ENCODE results near the gene LINGO3. TPM values are rescaled to one million over a fixed set of nuclear protein-coding genes. Genes with fewer than 3 reads are reported as not detected.

LINGO3 gene, protein sequence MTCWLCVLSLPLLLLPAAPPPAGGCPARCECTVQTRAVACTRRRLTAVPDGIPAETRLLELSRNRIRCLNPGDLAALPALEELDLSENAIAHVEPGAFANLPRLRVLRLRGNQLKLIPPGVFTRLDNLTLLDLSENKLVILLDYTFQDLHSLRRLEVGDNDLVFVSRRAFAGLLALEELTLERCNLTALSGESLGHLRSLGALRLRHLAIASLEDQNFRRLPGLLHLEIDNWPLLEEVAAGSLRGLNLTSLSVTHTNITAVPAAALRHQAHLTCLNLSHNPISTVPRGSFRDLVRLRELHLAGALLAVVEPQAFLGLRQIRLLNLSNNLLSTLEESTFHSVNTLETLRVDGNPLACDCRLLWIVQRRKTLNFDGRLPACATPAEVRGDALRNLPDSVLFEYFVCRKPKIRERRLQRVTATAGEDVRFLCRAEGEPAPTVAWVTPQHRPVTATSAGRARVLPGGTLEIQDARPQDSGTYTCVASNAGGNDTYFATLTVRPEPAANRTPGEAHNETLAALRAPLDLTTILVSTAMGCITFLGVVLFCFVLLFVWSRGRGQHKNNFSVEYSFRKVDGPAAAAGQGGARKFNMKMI
- total RNA-seq = not detected in 2 replicates

DNA sequence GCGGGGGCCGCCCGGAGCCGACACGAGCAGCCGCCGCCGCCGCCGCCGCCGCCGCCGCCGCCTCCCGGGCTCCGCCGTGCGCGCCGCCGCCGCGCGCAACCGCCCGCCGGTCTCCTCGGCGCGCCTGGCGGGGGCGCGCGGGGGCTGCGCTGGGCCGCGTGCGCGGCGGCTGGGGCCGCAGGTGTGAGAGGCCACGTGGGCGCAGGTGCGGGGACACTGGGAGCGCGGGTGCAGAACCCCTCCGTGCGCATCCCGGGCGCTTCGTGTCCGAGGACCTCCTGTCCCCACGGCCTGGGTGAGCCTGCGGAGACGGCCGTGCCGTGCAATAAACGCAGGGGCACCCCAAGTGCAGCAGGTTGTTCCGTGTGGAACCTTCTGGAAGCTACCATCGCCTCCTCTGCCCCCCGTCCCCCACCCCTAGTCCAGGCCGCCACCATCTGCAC, at the start of gene LINGO3:
LINGO3 (minus strand) TSS at position 41 of the 443 bp plus-strand sequence. CDS start 16,378 bp downstream, outside the sequence.

DNA sequence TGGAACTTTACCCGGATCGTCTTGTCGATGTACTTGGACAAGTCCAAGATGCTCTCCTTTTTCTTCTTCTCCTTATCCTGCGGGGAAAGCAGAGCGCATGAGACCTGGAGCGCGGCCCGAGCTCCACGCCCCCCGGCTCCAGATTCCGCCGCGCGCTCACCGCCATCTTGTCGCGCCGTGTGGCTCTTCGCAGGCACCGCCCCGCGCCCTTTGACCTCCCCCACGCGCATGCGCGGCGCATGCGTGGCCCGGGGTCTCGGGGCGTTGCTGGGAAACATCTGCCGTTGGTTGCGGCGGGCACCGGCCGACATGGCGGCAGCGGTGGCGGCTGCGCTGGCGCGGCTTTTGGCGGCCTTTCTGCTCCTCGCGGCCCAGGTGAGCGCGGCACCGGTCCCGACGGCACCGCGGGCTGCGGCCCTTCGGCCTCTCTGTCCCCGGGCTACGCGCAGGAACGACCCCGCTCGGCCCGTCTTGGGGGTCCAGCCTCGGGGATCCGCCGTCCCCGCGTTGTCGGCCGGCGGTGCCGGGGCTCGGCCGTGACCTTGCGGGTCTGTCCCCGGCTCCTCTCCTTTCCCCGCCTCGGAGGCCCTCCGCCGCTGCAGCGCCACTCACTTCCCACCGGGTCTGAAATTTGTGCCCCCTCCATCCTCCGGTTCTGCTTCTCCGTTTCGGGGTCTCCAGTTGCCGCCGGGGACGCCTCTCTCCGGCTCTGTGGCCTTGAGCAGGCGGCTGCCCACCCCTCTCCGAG, 20.6 kb upstream of the LINGO3 start, which contains the start of the genes LSM7 and SPPL2B:
LSM7 (minus strand) TSS at position 186 of the 748 bp plus-strand sequence; CDS start at position 166, 20 bp downstream.
SPPL2B (plus strand) TSS at position 284 of the 748 bp plus-strand sequence; CDS start at position 310, 26 bp downstream.

GRCh38 chr19:2282062-2282861, 25.7 kb downstream of the LINGO3 start, which contains the start of gene PEAK3:
Gene PEAK3 (minus strand): TSS chr19:2282175. CDS start chr19:2280931, 1,244 bp downstream.

Other genes starting within 250 kb of the LINGO3 start
- 12.1 and 19.2 TPM in 2 replicates for gene MOB3A, start 211.8 kb downstream of the LINGO3 start, total RNA-seq
- gene IZUMO4, start 211.2 kb downstream of the LINGO3 start, total RNA-seq = 1.7 and 1.9 TPM in 2 replicates
- 69.8 and 80.8 TPM in 2 replicates for gene AP3D1, start 156.6 kb downstream of the LINGO3 start, total RNA-seq
- gene DOT1L, start 144.2 kb downstream of the LINGO3 start, total RNA-seq = 2.5 and 5.8 TPM in 2 replicates
- gene PLEKHJ1, start 71.8 kb downstream of the LINGO3 start, total RNA-seq = 32.8 and 48.1 TPM in 2 replicates
- 24.6 and 27.6 TPM in 2 replicates for gene SF3A2, start 71.3 kb downstream of the LINGO3 start, total RNA-seq
- gene AMH, start 58.8 kb downstream of the LINGO3 start, total RNA-seq = 0.16 and 0.17 TPM in 2 replicates
- not detected in 2 replicates for gene JSRP1, start 51.7 kb downstream of the LINGO3 start, total RNA-seq
- not detected in 2 replicates for gene PEAK3, start 26.0 kb downstream of the LINGO3 start, total RNA-seq
- 93.1 and 119 TPM in 2 replicates for gene LSM7, start 20.4 kb upstream of the LINGO3 start, total RNA-seq
- 27.9 and 33.4 TPM in 2 replicates for gene SPPL2B, start 20.5 kb upstream of the LINGO3 start, total RNA-seq
- not detected in 2 replicates for gene TMPRSS9, start 52.1 kb upstream of the LINGO3 start, total RNA-seq
- gene TIMM13, start 119.4 kb upstream of the LINGO3 start, total RNA-seq = 41.2 and 43.8 TPM in 2 replicates
- 51.1 and 54.7 TPM in 2 replicates for gene LMNB2, start 148.8 kb upstream of the LINGO3 start, total RNA-seq
- 17.9 and 19.5 TPM in 2 replicates for gene GADD45B, start 168.0 kb upstream of the LINGO3 start, total RNA-seq